Caco-2 (cell line): ENCODE measurements around the gene PALD1. TPM values are rescaled to one million over a fixed set of nuclear protein-coding genes. Genes with fewer than 3 reads are reported as not detected.

ENCODE experiments used
- BruUV-seq: library from RNA; stranded (reverse); fragments of 400-500 nt; replicated peaks from 2 replicates; lab custom pipeline; 2021; lab: Mats Ljungman, UMichigan
- CTCF ChIA-PET: fragments of 300-600 bp; sonication (Branson Sonifier 250); formaldehyde crosslinking; loops from one replicate; lab custom pipeline; 2022; ENCODE audit warnings: antibody characterized with exemption; lab: Charles Lee
- POLR2A ChIA-PET: fragments of 300-600 bp; sonication (Branson Sonifier 250); formaldehyde crosslinking; loops from one replicate; lab custom pipeline; 2022; ENCODE audit warnings: antibody characterized with exemption; lab: Charles Lee
- DNase-seq, 2 experiments: peaks; one replicate each; pipeline versions ENCODE4 v3.0.0 to v3.0.0-alpha.2; 2020 to 2022
- H3K27me3 ChIP-seq: replicated peaks from 2 replicates; pipeline ENCODE4 v1.6.0; 2011; ENCODE audit warnings: low read length; ENCODE audit not compliant: control insufficient read depth, insufficient read depth
- H3K36me3 ChIP-seq: 2 replicates; pipeline ENCODE4 v1.5.1; 2011; ENCODE audit warnings: low read length; ENCODE audit not compliant: control insufficient read depth, insufficient read depth
- H3K4me1 ChIP-seq: fragments of 250-450 bp; sonication (Bioruptor Pico); 2 replicates; pipeline ENCODE4 v1.5.1; 2020; ENCODE audit warnings: mild to moderate bottlenecking
- H3K4me3 ChIP-seq: 2 replicates; pipeline ENCODE4 v1.5.1; 2011; ENCODE audit warnings: low read depth, mild to moderate bottlenecking, control low read depth, low read length
- H3K9me3 ChIP-seq: fragments of 250-450 bp; sonication (Bioruptor Pico); 2 replicates; pipeline ENCODE4 v1.5.1; 2020; ENCODE audit warnings: mild to moderate bottlenecking, moderate library complexity
- H3K27ac Mint-ChIP-seq: one replicate; pipeline ENCODE4 v1.8.0; 2022; ENCODE audit warnings: mixed read lengths; ENCODE audit not compliant: unreplicated experiment
- H3K27me3 Mint-ChIP-seq: one replicate; pipeline ENCODE4 v1.8.0; 2022; ENCODE audit warnings: mixed read lengths; ENCODE audit not compliant: insufficient read depth, unreplicated experiment
- H3K36me3 Mint-ChIP-seq: one replicate; pipeline ENCODE4 v1.8.0; 2022; ENCODE audit warnings: mild to moderate bottlenecking, mixed read lengths; ENCODE audit not compliant: insufficient read depth, unreplicated experiment
- H3K4me1 Mint-ChIP-seq: one replicate; pipeline ENCODE4 v1.8.0; 2022; ENCODE audit warnings: low read depth, mixed read lengths; ENCODE audit not compliant: unreplicated experiment
- H3K4me3 Mint-ChIP-seq: one replicate; pipeline ENCODE4 v1.8.0; 2022; ENCODE audit warnings: mild to moderate bottlenecking, moderate library complexity, mixed read lengths; ENCODE audit not compliant: unreplicated experiment
- H3K9me3 Mint-ChIP-seq: one replicate; pipeline ENCODE4 v1.8.0; 2022; ENCODE audit warnings: mixed read lengths; ENCODE audit not compliant: unreplicated experiment
- intact Hi-C: fragments of 100-400 bp; cut with micrococcal nuclease; formaldehyde crosslinking; loops from one replicate; pipeline ENCODE4 v1.10.0; 2022; ENCODE audit not compliant: unreplicated experiment
- total RNA-seq: library from RNA; stranded (reverse); gene quantifications from 2 replicates; pipeline ENCODE4 v1.2.3, GENCODE V29; 2022
- TF ChIP-seq, protein P1 (sequence below), 2 experiments: fragments of 200-600 bp in 1 of 2; IDR thresholded peaks; 1 replicate in 1 of 2; 2 replicates in 1 of 2; pipeline versions ENCODE4 v1.5.1 to v1.8.0; 2011 to 2022; ENCODE audit warnings: antibody characterized with exemption in 1 of 2, control low read depth in 1 of 2, inconsistent platforms in 1 of 2, low read depth in 1 of 2, low read length in 1 of 2, mild to moderate bottlenecking in 1 of 2, moderate library complexity in 1 of 2; ENCODE audit not compliant: insufficient read depth in 1 of 2, severe bottlenecking in 1 of 2, unreplicated experiment in 1 of 2

Gene PALD1
- total RNA-seq, 1 experiment from 2014 or later: 10.3 TPM

DNA sequence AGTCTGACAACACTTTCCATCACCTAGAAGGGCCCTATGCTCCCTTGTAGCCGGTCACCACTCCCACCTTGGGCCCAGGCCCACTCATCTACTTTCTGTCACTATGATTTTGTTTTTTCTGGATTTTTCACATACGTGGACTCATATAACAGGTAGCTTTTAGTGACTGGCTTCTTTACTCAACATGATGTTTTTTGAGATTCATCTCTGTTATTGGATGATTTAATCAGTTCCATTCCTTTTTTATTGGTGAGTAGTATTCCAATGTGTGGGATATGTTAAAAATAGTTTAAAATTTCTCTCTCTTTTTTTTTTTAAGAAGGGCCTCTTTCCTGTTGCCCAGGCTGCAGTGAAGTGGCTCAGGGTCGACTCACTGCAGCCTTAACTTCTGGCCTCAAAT lies 9.3 kb downstream of the PALD1 start:
- no peak for DNase-seq
- CTCF ChIA-PET: no interaction called here
- Mint-ChIP-seq H3K27me3 (no peaks in the 10 kb centered on the region), H3K4me3 (no peak overlapping the region), H3K36me3 (no peaks in the 10 kb centered on the region), H3K9me3 (no peaks in the 10 kb centered on the region), H3K4me1 (no peaks in the 10 kb centered on the region), H3K27ac (no peak overlapping the region)
- no peak overlapping the region for H3K4me3 ChIP-seq
- TF ChIP-seq, protein P1, sequence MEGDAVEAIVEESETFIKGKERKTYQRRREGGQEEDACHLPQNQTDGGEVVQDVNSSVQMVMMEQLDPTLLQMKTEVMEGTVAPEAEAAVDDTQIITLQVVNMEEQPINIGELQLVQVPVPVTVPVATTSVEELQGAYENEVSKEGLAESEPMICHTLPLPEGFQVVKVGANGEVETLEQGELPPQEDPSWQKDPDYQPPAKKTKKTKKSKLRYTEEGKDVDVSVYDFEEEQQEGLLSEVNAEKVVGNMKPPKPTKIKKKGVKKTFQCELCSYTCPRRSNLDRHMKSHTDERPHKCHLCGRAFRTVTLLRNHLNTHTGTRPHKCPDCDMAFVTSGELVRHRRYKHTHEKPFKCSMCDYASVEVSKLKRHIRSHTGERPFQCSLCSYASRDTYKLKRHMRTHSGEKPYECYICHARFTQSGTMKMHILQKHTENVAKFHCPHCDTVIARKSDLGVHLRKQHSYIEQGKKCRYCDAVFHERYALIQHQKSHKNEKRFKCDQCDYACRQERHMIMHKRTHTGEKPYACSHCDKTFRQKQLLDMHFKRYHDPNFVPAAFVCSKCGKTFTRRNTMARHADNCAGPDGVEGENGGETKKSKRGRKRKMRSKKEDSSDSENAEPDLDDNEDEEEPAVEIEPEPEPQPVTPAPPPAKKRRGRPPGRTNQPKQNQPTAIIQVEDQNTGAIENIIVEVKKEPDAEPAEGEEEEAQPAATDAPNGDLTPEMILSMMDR (IDR thresholded peaks at IDR 0.05; ENCODE audit: insufficient read depth in 1 of 2, low read depth in 1 of 2, low read length in 1 of 2, severe bottlenecking in 1 of 2, unreplicated experiment in 1 of 2): no peak
- intact Hi-C loops: no loop called here
- no peaks in the 10 kb centered on the region for H3K27me3 ChIP-seq
- H3K4me1 ChIP-seq: no peaks in the 10 kb centered on the region
- POLR2A ChIA-PET: no interaction called here
- no peaks in the 10 kb centered on the region for H3K36me3 ChIP-seq
- BruUV-seq: no TSS peak
- H3K9me3 ChIP-seq: no peaks in the 10 kb centered on the region

DNA sequence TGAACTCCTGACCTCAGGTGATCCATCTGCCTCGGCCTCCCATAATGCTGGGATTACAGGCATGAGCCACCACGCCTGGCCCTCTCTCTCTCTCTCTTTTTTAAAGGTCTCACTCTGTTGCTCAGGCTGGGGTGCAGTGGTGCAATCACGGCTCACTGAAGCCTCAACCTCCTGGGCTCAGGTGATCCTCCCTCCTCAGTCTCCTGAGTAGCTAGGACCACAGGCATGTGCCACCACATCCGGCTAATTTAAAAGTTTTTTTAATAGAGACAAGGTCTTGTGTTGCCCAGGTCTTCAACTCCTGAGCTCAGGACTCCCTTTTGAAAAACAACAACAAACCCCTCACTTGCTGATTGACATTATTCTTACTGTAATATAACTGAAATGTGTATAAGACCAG lies 11.6 kb downstream of the PALD1 start:
- Histone ChIP-seq H3K27me3 (no peaks in the 10 kb centered on the region), H3K4me1 (no peaks in the 10 kb centered on the region), H3K9me3 (no peaks in the 10 kb centered on the region), H3K4me3 (no peak overlapping the region), H3K36me3 (no peaks in the 10 kb centered on the region)
- CTCF ChIA-PET: no interaction called here
- no peaks in the 10 kb centered on the region for H3K36me3 Mint-ChIP-seq
- H3K4me1 Mint-ChIP-seq: peaks cover 9% of the 10 kb centered on the region
- H3K27me3 Mint-ChIP-seq: no peaks in the 10 kb centered on the region
- TF ChIP-seq, protein P1 (IDR thresholded peaks at IDR 0.05; ENCODE audit: insufficient read depth in 1 of 2, low read depth in 1 of 2, low read length in 1 of 2, severe bottlenecking in 1 of 2, unreplicated experiment in 1 of 2): no peak
- H3K4me3 Mint-ChIP-seq: no peak overlapping the region
- no peak overlapping the region for H3K27ac Mint-ChIP-seq
- POLR2A ChIA-PET: no interaction called here
- no TSS peak for BruUV-seq
- no peak for DNase-seq
- intact Hi-C loops: no loop called here
- H3K9me3 Mint-ChIP-seq: no peaks in the 10 kb centered on the region

DNA sequence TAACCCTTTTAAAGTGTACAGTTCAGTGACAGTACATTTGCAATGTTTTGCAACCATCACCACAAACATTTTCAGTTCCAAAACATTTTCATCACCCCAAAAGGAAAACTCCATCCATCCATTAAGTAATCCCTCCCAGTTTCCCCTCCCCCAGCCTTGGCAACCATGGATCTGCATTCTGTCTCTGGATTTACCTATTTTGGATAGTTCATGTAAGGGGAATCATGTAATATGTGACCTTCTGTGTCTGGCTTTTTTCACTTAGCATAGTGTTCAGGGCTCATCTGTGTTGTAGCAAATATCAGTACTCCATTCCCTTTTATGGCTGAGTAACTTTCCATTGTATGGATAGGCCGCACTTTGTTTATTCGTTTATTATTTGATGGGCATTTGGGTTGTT lies 13.0 kb downstream of the PALD1 start:
- Mint-ChIP-seq H3K27ac (no peak overlapping the region), H3K4me1 (peaks cover 9% of the 10 kb centered on the region), H3K27me3 (no peaks in the 10 kb centered on the region), H3K9me3 (no peaks in the 10 kb centered on the region), H3K36me3 (no peaks in the 10 kb centered on the region), H3K4me3 (no peak overlapping the region)
- H3K4me1 ChIP-seq: no peaks in the 10 kb centered on the region
- POLR2A ChIA-PET: no interaction called here
- DNase-seq: no peak
- no peaks in the 10 kb centered on the region for H3K9me3 ChIP-seq
- no peaks in the 10 kb centered on the region for H3K27me3 ChIP-seq
- TF ChIP-seq, protein P1 (IDR thresholded peaks at IDR 0.05; ENCODE audit: insufficient read depth in 1 of 2, low read depth in 1 of 2, low read length in 1 of 2, severe bottlenecking in 1 of 2, unreplicated experiment in 1 of 2): no peak
- no peaks in the 10 kb centered on the region for H3K36me3 ChIP-seq
- H3K4me3 ChIP-seq: no peak overlapping the region
- BruUV-seq: no TSS peak
- intact Hi-C loops: no loop called here
- CTCF ChIA-PET: no interaction called here
